GM23338 (cell line): ENCODE measurements around the gene RBAK.

Source experiments
- EZH2 ChIP-seq: fragments of 200-600 bp; sonication (generic); IDR thresholded peaks from one replicate; pipeline ENCODE4 v1.8.0; 2017; ENCODE audit warnings: antibody characterized with exemption, mild to moderate bottlenecking, low read depth; ENCODE audit not compliant: unreplicated experiment
- POLR2AphosphoS5 ChIP-seq: IDR thresholded peaks from 2 replicates; pipeline ENCODE4 v1.6.1; 2016; ENCODE audit warnings: antibody characterized with exemption, low read depth
- TF ChIP-seq, protein P1 (sequence below), 2 experiments: fragments of 200-600 bp in 1 of 2; sonication (generic) in 1 of 2; conservative IDR thresholded peaks; 2 replicates each; pipeline versions ENCODE4 v1.5.1 to v1.6.1; 2016 to 2017; ENCODE audit warnings: antibody characterized with exemption in 2 of 2, low read depth in 2 of 2, mild to moderate bottlenecking in 2 of 2, moderate library complexity in 1 of 2
- TF ChIP-seq, protein P2 (sequence below): IDR thresholded peaks from one replicate; pipeline ENCODE4 v1.6.1; 2018; ENCODE audit warnings: antibody characterized with exemption; ENCODE audit not compliant: unreplicated experiment

DNA sequence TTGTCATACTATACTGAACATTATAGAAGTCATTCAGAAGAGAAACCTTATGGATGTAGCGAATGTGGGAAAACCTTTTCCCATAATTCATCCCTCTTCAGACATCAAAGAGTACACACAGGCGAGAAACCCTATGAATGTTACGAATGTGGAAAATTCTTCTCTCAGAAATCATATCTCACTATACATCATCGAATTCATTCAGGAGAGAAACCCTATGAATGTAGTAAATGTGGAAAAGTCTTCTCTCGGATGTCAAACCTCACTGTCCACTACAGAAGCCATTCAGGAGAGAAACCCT is 19.4 kb downstream of the RBAK start:
- no peak for TF ChIP-seq EZH2
- TF ChIP-seq, protein P1, sequence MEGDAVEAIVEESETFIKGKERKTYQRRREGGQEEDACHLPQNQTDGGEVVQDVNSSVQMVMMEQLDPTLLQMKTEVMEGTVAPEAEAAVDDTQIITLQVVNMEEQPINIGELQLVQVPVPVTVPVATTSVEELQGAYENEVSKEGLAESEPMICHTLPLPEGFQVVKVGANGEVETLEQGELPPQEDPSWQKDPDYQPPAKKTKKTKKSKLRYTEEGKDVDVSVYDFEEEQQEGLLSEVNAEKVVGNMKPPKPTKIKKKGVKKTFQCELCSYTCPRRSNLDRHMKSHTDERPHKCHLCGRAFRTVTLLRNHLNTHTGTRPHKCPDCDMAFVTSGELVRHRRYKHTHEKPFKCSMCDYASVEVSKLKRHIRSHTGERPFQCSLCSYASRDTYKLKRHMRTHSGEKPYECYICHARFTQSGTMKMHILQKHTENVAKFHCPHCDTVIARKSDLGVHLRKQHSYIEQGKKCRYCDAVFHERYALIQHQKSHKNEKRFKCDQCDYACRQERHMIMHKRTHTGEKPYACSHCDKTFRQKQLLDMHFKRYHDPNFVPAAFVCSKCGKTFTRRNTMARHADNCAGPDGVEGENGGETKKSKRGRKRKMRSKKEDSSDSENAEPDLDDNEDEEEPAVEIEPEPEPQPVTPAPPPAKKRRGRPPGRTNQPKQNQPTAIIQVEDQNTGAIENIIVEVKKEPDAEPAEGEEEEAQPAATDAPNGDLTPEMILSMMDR (conservative IDR thresholded peaks at IDR 0.05; ENCODE audit: low read depth in 2 of 2), result no peak
- no peak for TF ChIP-seq POLR2AphosphoS5
- TF ChIP-seq, protein P2, sequence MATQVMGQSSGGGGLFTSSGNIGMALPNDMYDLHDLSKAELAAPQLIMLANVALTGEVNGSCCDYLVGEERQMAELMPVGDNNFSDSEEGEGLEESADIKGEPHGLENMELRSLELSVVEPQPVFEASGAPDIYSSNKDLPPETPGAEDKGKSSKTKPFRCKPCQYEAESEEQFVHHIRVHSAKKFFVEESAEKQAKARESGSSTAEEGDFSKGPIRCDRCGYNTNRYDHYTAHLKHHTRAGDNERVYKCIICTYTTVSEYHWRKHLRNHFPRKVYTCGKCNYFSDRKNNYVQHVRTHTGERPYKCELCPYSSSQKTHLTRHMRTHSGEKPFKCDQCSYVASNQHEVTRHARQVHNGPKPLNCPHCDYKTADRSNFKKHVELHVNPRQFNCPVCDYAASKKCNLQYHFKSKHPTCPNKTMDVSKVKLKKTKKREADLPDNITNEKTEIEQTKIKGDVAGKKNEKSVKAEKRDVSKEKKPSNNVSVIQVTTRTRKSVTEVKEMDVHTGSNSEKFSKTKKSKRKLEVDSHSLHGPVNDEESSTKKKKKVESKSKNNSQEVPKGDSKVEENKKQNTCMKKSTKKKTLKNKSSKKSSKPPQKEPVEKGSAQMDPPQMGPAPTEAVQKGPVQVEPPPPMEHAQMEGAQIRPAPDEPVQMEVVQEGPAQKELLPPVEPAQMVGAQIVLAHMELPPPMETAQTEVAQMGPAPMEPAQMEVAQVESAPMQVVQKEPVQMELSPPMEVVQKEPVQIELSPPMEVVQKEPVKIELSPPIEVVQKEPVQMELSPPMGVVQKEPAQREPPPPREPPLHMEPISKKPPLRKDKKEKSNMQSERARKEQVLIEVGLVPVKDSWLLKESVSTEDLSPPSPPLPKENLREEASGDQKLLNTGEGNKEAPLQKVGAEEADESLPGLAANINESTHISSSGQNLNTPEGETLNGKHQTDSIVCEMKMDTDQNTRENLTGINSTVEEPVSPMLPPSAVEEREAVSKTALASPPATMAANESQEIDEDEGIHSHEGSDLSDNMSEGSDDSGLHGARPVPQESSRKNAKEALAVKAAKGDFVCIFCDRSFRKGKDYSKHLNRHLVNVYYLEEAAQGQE, result no peak
